Panc1 (cell line): ENCODE results near the gene PROK1.

Source experiments
- POLR2AphosphoS5 ChIP-seq: IDR thresholded peaks from 2 replicates; pipeline ENCODE4 v1.6.1; 2012; ENCODE audit warnings: mild to moderate bottlenecking, low read depth, low read length, moderate library complexity
- REST ChIP-seq, 2 experiments: IDR thresholded peaks; 2 replicates each; pipeline ENCODE4 v1.6.1; 2011 to 2012; ENCODE audit warnings: low read depth in 2 of 2, control low read depth in 1 of 2, low read length in 1 of 2, mild to moderate bottlenecking in 1 of 2, moderate library complexity in 1 of 2; ENCODE audit not compliant: insufficient read depth in 1 of 2
- SIN3A ChIP-seq: IDR thresholded peaks from 2 replicates; pipeline ENCODE4 v1.6.1; 2012; ENCODE audit warnings: low read depth, mild to moderate bottlenecking, low read length, moderate library complexity, borderline replicate concordance; ENCODE audit not compliant: insufficient read depth
- TF ChIP-seq, protein P1 (sequence below): fragments of 450-650 bp; IDR thresholded peaks from 2 replicates; pipeline ENCODE4 v1.5.1; 2017; ENCODE audit warnings: mild to moderate bottlenecking

DNA sequence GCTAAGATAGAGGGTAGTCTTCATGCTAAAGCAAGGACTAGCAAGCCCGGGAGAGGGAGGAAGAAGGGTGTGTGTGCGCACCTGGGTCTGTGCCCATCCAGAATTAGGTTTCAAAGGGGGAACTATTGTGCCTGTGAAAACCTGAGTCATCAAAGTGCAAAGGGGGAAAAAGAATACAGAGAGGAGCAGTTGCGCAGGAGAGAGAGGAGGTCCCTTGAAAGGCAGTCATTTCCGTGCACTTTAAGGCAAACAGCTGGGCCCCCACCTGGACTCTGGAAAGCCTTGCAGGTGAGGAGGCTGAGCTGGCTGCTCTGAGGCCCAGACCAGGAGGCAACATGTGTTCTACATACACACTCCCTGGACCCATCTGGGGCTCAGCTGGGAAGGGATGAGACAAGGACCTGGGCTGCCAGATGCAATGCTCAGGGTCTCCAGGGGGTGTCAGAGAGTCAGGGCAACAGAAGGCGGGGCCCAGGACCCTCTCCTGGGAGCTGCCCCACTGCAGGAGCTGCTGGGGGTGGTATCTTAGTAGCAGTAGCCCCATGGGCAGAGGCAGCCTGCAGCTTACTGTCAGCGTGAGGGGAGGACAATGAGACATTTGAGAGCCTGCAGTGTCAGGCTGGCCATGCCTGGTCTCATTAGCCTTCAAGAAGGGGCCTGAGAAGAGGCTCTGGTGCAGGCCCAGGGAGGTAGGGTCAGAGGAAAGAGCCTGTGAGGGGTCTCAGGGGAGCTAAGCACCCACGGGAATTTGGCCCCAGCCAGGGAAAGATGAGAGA lies 14.3 kb downstream of the PROK1 start:
- TF ChIP-seq, protein P1, sequence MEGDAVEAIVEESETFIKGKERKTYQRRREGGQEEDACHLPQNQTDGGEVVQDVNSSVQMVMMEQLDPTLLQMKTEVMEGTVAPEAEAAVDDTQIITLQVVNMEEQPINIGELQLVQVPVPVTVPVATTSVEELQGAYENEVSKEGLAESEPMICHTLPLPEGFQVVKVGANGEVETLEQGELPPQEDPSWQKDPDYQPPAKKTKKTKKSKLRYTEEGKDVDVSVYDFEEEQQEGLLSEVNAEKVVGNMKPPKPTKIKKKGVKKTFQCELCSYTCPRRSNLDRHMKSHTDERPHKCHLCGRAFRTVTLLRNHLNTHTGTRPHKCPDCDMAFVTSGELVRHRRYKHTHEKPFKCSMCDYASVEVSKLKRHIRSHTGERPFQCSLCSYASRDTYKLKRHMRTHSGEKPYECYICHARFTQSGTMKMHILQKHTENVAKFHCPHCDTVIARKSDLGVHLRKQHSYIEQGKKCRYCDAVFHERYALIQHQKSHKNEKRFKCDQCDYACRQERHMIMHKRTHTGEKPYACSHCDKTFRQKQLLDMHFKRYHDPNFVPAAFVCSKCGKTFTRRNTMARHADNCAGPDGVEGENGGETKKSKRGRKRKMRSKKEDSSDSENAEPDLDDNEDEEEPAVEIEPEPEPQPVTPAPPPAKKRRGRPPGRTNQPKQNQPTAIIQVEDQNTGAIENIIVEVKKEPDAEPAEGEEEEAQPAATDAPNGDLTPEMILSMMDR = no peak
- TF ChIP-seq REST (IDR thresholded peaks at IDR 0.05; ENCODE audit: insufficient read depth in 1 of 2, low read depth in 2 of 2, low read length in 1 of 2) (no peak), SIN3A (no peak), POLR2AphosphoS5 (no peak)
